Liver (tissue), 10 donors: ENCODE data around the gene FLOT2. TPM values are rescaled to one million over a fixed set of nuclear protein-coding genes. Genes with fewer than 3 reads are reported as not detected.
"Not testable (repeated sequence)": the region's sequence is repeated elsewhere in the genome, so short reads cannot be mapped to it uniquely, and the experiment has no call there.

Source experiments
- DNase-seq: peaks from one replicate; pipeline ENCODE4 v3.0.0-alpha.2; 2017; ENCODE audit warnings: low spot score
- H3K27ac ChIP-seq, 2 donors: one replicate each; pipeline ENCODE4 v1.7.0; 2013; ENCODE audit warnings: inconsistent platforms in 2 of 2, low read length in 2 of 2, control low read depth in 1 of 2, low read depth in 1 of 2, mild to moderate bottlenecking in 1 of 2
- H3K27me3 ChIP-seq, 4 donors: one replicate each; pipeline versions ENCODE4 v1.6.1 to v1.7.0; 2013; ENCODE audit warnings: low read length in 3 of 4, inconsistent platforms in 1 of 4, mild to moderate bottlenecking in 1 of 4, moderate library complexity in 1 of 4; ENCODE audit not compliant: control insufficient read depth in 4 of 4, insufficient read depth in 4 of 4
- H3K36me3 ChIP-seq, 4 donors: one replicate each; pipeline versions ENCODE4 v1.6.1 to v1.7.0; 2013; ENCODE audit warnings: low read length in 3 of 4, mild to moderate bottlenecking in 3 of 4, low read depth in 1 of 4, moderate library complexity in 1 of 4; ENCODE audit not compliant: control insufficient read depth in 4 of 4, insufficient read depth in 3 of 4
- H3K4me1 ChIP-seq, 4 donors: one replicate each; pipeline versions ENCODE4 v1.6.1 to v1.7.0; 2013; ENCODE audit warnings: low read length in 3 of 4, mild to moderate bottlenecking in 3 of 4, moderate library complexity in 1 of 4; ENCODE audit not compliant: control insufficient read depth in 4 of 4, insufficient read depth in 4 of 4
- H3K4me3 ChIP-seq, 3 donors: one replicate each; pipeline versions ENCODE4 v1.6.1 to v1.7.0; 2013; ENCODE audit warnings: low read length in 3 of 3, control low read depth in 1 of 3, low read depth in 1 of 3, mild to moderate bottlenecking in 1 of 3
- H3K9ac ChIP-seq, 2 donors: one replicate each; pipeline ENCODE4 v1.7.0; 2013; ENCODE audit warnings: low read length in 2 of 2, mild to moderate bottlenecking in 2 of 2, moderate library complexity in 2 of 2, control low read depth in 1 of 2, low read depth in 1 of 2
- H3K9me3 ChIP-seq, 4 donors: one replicate each; pipeline versions ENCODE4 v1.6.1 to v1.7.0; 2013; ENCODE audit warnings: low read length in 3 of 4; ENCODE audit not compliant: control insufficient read depth in 4 of 4
- ATF3 ChIP-seq: IDR thresholded peaks from 2 replicates; pipeline ENCODE4 v1.6.1; 2016; ENCODE audit warnings: antibody characterized with exemption
- EGR1 ChIP-seq, 2 donors: IDR thresholded peaks; 2 replicates each; pipeline ENCODE4 v1.6.1; 2016 to 2018; ENCODE audit warnings: antibody characterized with exemption in 2 of 2, low read depth in 2 of 2
- FOXA1 ChIP-seq: IDR thresholded peaks from 2 replicates; pipeline ENCODE4 v1.6.1; 2016; ENCODE audit warnings: antibody characterized with exemption
- FOXA2 ChIP-seq: IDR thresholded peaks from 2 replicates; pipeline ENCODE4 v1.6.1; 2016; ENCODE audit warnings: antibody characterized with exemption
- GABPA ChIP-seq, 2 donors: IDR thresholded peaks in 1 of 2; conservative IDR thresholded peaks in 1 of 2; 2 replicates each; pipeline ENCODE4 v1.6.1; 2016; ENCODE audit warnings: antibody characterized with exemption in 2 of 2, mild to moderate bottlenecking in 1 of 2, moderate library complexity in 1 of 2
- NR2F2 ChIP-seq: IDR thresholded peaks from 2 replicates; pipeline ENCODE4 v1.6.1; 2016; ENCODE audit warnings: antibody characterized with exemption
- RAD21 ChIP-seq, 2 donors: IDR thresholded peaks; 2 replicates each; pipeline ENCODE4 v1.6.1; 2016; ENCODE audit warnings: antibody characterized with exemption in 2 of 2, mild to moderate bottlenecking in 2 of 2
- REST ChIP-seq: IDR thresholded peaks from 2 replicates; pipeline ENCODE4 v1.6.1; 2016; ENCODE audit warnings: antibody characterized with exemption, mild to moderate bottlenecking
- RXRA ChIP-seq, 2 donors: IDR thresholded peaks; 2 replicates each; pipeline ENCODE4 v1.6.1; 2017 to 2018; ENCODE audit warnings: antibody characterized with exemption in 2 of 2, mild to moderate bottlenecking in 1 of 2
- TAF1 ChIP-seq: conservative IDR thresholded peaks from 2 replicates; pipeline ENCODE4 v1.6.1; 2016; ENCODE audit warnings: antibody characterized with exemption, mild to moderate bottlenecking
- ZBTB33 ChIP-seq: IDR thresholded peaks from 2 replicates; pipeline ENCODE4 v1.6.1; 2016; ENCODE audit warnings: antibody characterized with exemption
- WGBS: extraction: QIAGEN DNeasy Blood & Tissue Kit; methylation state at CpG from one replicate; pipeline ENCODE4 v1.1.7; 2013; 5-methylcytosine and 5-hydroxymethylcytosine counted together
- polyA plus RNA-seq, 2 donors: library from polyadenylated mRNA; stranded (reverse) in 1 of 2; unstranded in 1 of 2; fragments of 200-250 nt in 1 of 2; fragments of >200 nt in 1 of 2; fragmentation: Nextera tagmentation in 1 of 2; extraction: Ambion mirVana in 1 of 2; gene quantifications; one replicate each; pipeline versions ENCODE4 v1.2.1 to v1.2.3, GENCODE V29; 2013 to 2015
- small RNA-seq: library from RNA; depleted of rRNA; stranded (forward); fragments of <200 nt; gene quantifications from one replicate; pipeline ENCODE3, GENCODE V24; 2014
- total RNA-seq, 2 donors: library from RNA; depleted of rRNA; stranded (reverse); fragments of >200 nt; gene quantifications; one replicate each; pipeline ENCODE4 v1.2.3, GENCODE V29; 2014
- donor health status: healthy.
- donor health status: healthy.
- donor health status: healthy.
- donor health status: healthy.
- donor health status: healthy.

The FLOT2 gene
- total and polyA plus RNA-seq, 4 donors = 61.6 to 100 (median 69.4) TPM

- Histone ChIP-seq H3K9ac (no peak overlapping the region), H3K4me3 (no peak overlapping the region), H3K27me3 (no peaks in the 10 kb centered on the region), H3K9me3 (no peaks in the 10 kb centered on the region), H3K36me3 (peaks cover 0 to under 1% (median 0%) of the 10 kb centered on the region in 4 donors), H3K27ac (no peak overlapping the region), H3K4me1 (peaks cover 3 to 14% (median 10%) of the 10 kb centered on the region in 4 donors)
- TF ChIP-seq GABPA (IDR thresholded peaks at IDR 0.05 in 1 of 2, conservative IDR thresholded peaks at IDR 0.05 in 1 of 2) = no peak
- TF ChIP-seq RAD21 (IDR thresholded peaks at IDR 0.05) = no peak
- TF ChIP-seq EGR1 (IDR thresholded peaks at IDR 0.05; ENCODE audit: low read depth in 2 of 2) = no peak
- no peak for TF ChIP-seq REST
- TF ChIP-seq ATF3 = no peak
- TF ChIP-seq ZBTB33 = no peak
- TF ChIP-seq TAF1 = no peak
- no peak for TF ChIP-seq FOXA1
- no peak for DNase-seq
- WGBS = 85% methylated on average over 2 of the region's 2 CpGs
These were observed 58.3 kb downstream of the FLOT2 start for GRCh38 chr17:28839221-28839620.

- not testable (repeated sequence) for H3K36me3 ChIP-seq, H3K9me3 ChIP-seq, H3K27ac ChIP-seq, DNase-seq, H3K9ac ChIP-seq, H3K4me3 ChIP-seq, H3K4me1 ChIP-seq, H3K27me3 ChIP-seq
- 95% methylated on average over 10 of the region's 10 CpGs for WGBS
These were observed 61.0 kb downstream of the FLOT2 start for GRCh38 chr17:28836541-28836940.

GRCh38 chr17:28834420-28834819, 63.1 kb downstream of the FLOT2 start:
- Histone ChIP-seq H3K27ac (no peak overlapping the region), H3K4me3 (no peak overlapping the region), H3K9me3 (no peaks in the 10 kb centered on the region), H3K36me3 (peaks cover 0 to 6% (median 0%) of the 10 kb centered on the region in 4 donors), H3K27me3 (no peaks in the 10 kb centered on the region), H3K9ac (no peak overlapping the region), H3K4me1 (no peaks in the 10 kb centered on the region)
- WGBS = 96% methylated on average over 1 of the region's 1 CpG
- no peak for TF ChIP-seq NR2F2
- TF ChIP-seq RXRA (IDR thresholded peaks at IDR 0.05) = no peak
- TF ChIP-seq FOXA2 = no peak
- DNase-seq = no peak

Small RNAs within 50 kb of the gene (small RNA-seq; reads per million reads assigned to genes)
- not detected for gene RF00019

Other genes with a start within 250 kb of the FLOT2 start
- 10 to 100 TPM; 24.1 to 29.6 TPM for gene SDF2, start 235.8 kb downstream of the FLOT2 start, total RNA-seq
- gene SDF2, start 235.8 kb downstream of the FLOT2 start, polyA plus RNA-seq = 10 to 100 TPM; 26.3 to 38.9 TPM
- 10 to 100 TPM; 36.5 to 59.1 TPM for gene SUPT6H, start 235.5 kb downstream of the FLOT2 start, total RNA-seq
- gene SUPT6H, start 235.5 kb downstream of the FLOT2 start, polyA plus RNA-seq = 10 to 100 TPM; 10.6 to 24.1 TPM
- gene PROCA1, start 185.8 kb downstream of the FLOT2 start, total RNA-seq = under 1 TPM; 0.25 to 0.65 TPM
- under 1 TPM; 0.16 to 0.44 TPM for gene PROCA1, start 185.8 kb downstream of the FLOT2 start, polyA plus RNA-seq
- gene RAB34, start 179.9 kb downstream of the FLOT2 start, total RNA-seq = 10 to 100 TPM in 1 of 2 donors, 1 to 10 TPM in 1; 5.6 to 14.3 TPM
- gene RAB34, start 179.9 kb downstream of the FLOT2 start, polyA plus RNA-seq = 1 to 10 TPM; 4.5 to 9.6 TPM
- gene RPL23A, start 177.7 kb downstream of the FLOT2 start, total RNA-seq = 100 to 1,000 TPM; 106 to 189 TPM
- gene RPL23A, start 177.7 kb downstream of the FLOT2 start, polyA plus RNA-seq = 100 to 1,000 TPM; 484 to 507 TPM
- gene TLCD1, start 171.5 kb downstream of the FLOT2 start, total RNA-seq = 1 to 10 TPM; 4.4 to 7.9 TPM
- 1 to 10 TPM; 5.1 to 8.8 TPM for gene TLCD1, start 171.5 kb downstream of the FLOT2 start, polyA plus RNA-seq
- gene NEK8, start 168.9 kb downstream of the FLOT2 start, total RNA-seq = 1 to 10 TPM; 6.3 to 7.8 TPM
- 1 to 10 TPM; 1.7 to 2.7 TPM for gene NEK8, start 168.9 kb downstream of the FLOT2 start, polyA plus RNA-seq
- 10 to 100 TPM in 1 of 2 donors, 1 to 10 TPM in 1; 8.5 to 32.0 TPM for gene TRAF4, start 153.7 kb downstream of the FLOT2 start, total RNA-seq
- 10 to 100 TPM; 16.2 to 31.5 TPM for gene TRAF4, start 153.7 kb downstream of the FLOT2 start, polyA plus RNA-seq
- gene FAM222B, start 54.9 kb downstream of the FLOT2 start, total RNA-seq = 1 to 10 TPM; 2.8 to 4.2 TPM
- gene FAM222B, start 54.9 kb downstream of the FLOT2 start, polyA plus RNA-seq = 1 to 10 TPM; 4.0 to 5.4 TPM
- gene ERAL1, start 42.7 kb downstream of the FLOT2 start, total RNA-seq = 10 to 100 TPM; 17.3 to 30.8 TPM
- gene ERAL1, start 42.7 kb downstream of the FLOT2 start, polyA plus RNA-seq = 10 to 100 TPM; 28.1 to 34.5 TPM
- gene DHRS13, start 5.3 kb upstream of the FLOT2 start, total RNA-seq = 10 to 100 TPM in 1 of 2 donors, 1 to 10 TPM in 1; 9.7 to 91.6 TPM
- 10 to 100 TPM in 1 of 2 donors, 1 to 10 TPM in 1; 5.0 to 12.3 TPM for gene DHRS13, start 5.3 kb upstream of the FLOT2 start, polyA plus RNA-seq
- 10 to 100 TPM; 15.5 to 21.3 TPM for gene PHF12, start 53.8 kb upstream of the FLOT2 start, total RNA-seq
- 1 to 10 TPM; 4.3 to 7.9 TPM for gene PHF12, start 53.8 kb upstream of the FLOT2 start, polyA plus RNA-seq
- gene SEZ6, start 108.3 kb upstream of the FLOT2 start, total RNA-seq = not detected
- under 1 TPM in 1 of 2 donors, not detected in 1; 0.39 TPM for gene SEZ6, start 108.3 kb upstream of the FLOT2 start, polyA plus RNA-seq
- gene PIPOX, start 145.4 kb upstream of the FLOT2 start, total RNA-seq = 100 to 1,000 TPM in 1 of 2 donors, 10 to 100 TPM in 1; 19.3 to 189 TPM
- 100 to 1,000 TPM; 126 to 227 TPM for gene PIPOX, start 145.4 kb upstream of the FLOT2 start, polyA plus RNA-seq